ENCODE measurements around the gene TERT.

DNA sequence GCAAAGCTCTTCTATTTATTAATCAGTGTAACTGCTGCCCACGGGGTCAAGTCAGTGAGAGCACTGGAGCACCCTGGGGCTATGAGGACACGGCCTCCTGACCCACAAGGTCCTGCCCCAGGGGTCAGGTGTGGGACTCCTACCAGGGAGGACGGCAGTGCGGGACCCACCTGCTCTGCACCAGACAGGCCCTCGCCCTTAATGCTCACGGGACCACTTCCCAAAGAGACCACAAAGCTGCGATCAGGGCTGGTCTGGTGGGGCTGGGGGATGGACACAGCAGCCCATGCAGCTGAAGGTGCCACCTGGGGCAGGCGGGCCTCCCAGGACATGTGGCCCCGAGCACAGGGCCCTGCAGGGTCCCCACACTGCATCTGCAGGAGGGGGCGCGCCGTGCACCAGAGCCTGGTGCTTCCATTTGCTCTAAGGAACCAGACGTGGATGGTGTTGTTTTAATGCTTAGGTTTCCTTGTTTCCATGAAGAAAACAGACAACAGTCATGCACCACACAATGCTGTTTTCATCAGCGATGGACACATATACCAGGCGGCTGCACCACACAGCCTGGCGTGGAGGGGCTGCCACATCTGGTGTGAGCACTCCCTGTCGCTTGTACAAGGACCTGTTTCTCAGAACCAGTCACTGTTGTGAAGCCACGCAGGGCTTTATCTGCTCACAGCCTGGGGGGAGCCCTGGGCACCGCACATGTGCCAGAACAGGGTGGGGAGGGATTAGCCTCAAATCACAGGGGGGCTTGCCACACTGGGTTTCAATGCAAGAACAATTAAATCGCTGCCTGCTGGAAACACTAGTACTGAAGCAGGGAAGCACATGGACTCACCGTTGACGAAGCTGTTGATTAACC, 27.4 kb upstream of the TERT start:
- TF ChIP-seq, protein P1, sequence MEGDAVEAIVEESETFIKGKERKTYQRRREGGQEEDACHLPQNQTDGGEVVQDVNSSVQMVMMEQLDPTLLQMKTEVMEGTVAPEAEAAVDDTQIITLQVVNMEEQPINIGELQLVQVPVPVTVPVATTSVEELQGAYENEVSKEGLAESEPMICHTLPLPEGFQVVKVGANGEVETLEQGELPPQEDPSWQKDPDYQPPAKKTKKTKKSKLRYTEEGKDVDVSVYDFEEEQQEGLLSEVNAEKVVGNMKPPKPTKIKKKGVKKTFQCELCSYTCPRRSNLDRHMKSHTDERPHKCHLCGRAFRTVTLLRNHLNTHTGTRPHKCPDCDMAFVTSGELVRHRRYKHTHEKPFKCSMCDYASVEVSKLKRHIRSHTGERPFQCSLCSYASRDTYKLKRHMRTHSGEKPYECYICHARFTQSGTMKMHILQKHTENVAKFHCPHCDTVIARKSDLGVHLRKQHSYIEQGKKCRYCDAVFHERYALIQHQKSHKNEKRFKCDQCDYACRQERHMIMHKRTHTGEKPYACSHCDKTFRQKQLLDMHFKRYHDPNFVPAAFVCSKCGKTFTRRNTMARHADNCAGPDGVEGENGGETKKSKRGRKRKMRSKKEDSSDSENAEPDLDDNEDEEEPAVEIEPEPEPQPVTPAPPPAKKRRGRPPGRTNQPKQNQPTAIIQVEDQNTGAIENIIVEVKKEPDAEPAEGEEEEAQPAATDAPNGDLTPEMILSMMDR (IDR thresholded peaks at IDR 0.05) = no peak
- no peak for TF ChIP-seq POLR2AphosphoS5 (IDR thresholded peaks at IDR 0.05)
- no peak for TF ChIP-seq POLR2A (IDR thresholded peaks at IDR 0.05)

Data from breast epithelium (tissue), 3 donors.